ENCODE measurements around the gene EXOSC5.

GRCh38 chr19:41362143-41362847 is 34.9 kb downstream of the EXOSC5 start:
- no peak for TF ChIP-seq POLR2AphosphoS5 (IDR thresholded peaks at IDR 0.05; ENCODE audit: low read depth, low read length)
- no peak for TF ChIP-seq CTCF (IDR thresholded peaks at IDR 0.05)
- no peak for TF ChIP-seq REST (IDR thresholded peaks at IDR 0.05; ENCODE audit: insufficient read depth in 1 of 2, low read depth in 2 of 2, low read length in 1 of 2)
- no peak for TF ChIP-seq TCF7L2 (IDR thresholded peaks at IDR 0.05; ENCODE audit: low read depth, low read length)
- TF ChIP-seq SIN3A (IDR thresholded peaks at IDR 0.05; ENCODE audit: borderline replicate concordance, insufficient read depth, low read depth, low read length), result no peak

Data from Panc1 (cell line).